D721Med (cell line): ENCODE results near the gene SLC6A17.

Experiments
- DNase-seq: peaks from one replicate; pipeline ENCODE4 v3.0.0; 2011; ENCODE audit warnings: low spot score; ENCODE audit not compliant: insufficient read length
- FAIRE-seq: peaks from 2 replicates; lab custom pipeline; 2011; peaks lifted over from hg19 to GRCh38; lab: Jason Lieb, UNC
- TF ChIP-seq, protein P1 (sequence below): IDR thresholded peaks from 2 replicates; pipeline ENCODE4 v1.5.1; 2012; ENCODE audit warnings: mild to moderate bottlenecking, control low read depth; ENCODE audit not compliant: insufficient read depth; ENCODE audit errors: missing control alignments

SLC6A17 gene

DNA sequence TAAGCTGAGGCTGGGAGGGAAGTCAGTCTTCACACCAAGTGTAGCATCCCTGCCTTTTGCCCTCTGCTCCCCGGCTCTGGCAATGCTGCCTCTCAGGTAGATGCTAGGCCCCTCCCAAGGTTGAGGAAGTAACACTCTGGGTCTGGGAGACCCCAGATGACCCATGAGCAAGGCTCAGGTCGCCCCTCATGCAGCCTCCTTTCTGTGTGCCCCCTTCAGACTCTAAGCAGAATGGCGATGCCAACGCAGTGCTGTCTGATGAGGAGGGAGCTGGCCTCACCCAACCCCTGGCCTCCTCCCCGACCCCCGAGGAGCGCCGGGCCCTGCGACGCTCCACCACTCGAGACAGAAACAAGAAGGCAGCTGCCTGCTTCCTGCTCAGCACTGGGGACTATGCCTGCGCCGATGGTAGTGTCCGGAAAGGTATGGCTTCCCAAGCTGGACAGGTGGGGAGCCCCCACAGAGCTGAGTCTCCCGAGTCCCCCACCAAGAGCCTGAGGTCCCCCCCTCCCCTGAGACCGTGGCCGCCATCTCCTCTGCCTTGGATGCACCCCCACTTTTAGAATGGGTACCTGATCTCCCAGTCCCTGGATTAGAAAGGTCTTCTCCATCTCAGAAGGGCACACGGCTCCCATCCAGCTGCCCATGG is 75.6 kb downstream of the SLC6A17 start:
- TF ChIP-seq, protein P1, sequence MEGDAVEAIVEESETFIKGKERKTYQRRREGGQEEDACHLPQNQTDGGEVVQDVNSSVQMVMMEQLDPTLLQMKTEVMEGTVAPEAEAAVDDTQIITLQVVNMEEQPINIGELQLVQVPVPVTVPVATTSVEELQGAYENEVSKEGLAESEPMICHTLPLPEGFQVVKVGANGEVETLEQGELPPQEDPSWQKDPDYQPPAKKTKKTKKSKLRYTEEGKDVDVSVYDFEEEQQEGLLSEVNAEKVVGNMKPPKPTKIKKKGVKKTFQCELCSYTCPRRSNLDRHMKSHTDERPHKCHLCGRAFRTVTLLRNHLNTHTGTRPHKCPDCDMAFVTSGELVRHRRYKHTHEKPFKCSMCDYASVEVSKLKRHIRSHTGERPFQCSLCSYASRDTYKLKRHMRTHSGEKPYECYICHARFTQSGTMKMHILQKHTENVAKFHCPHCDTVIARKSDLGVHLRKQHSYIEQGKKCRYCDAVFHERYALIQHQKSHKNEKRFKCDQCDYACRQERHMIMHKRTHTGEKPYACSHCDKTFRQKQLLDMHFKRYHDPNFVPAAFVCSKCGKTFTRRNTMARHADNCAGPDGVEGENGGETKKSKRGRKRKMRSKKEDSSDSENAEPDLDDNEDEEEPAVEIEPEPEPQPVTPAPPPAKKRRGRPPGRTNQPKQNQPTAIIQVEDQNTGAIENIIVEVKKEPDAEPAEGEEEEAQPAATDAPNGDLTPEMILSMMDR = no peak
- no peak for DNase-seq
- FAIRE-seq = no peak

DNA sequence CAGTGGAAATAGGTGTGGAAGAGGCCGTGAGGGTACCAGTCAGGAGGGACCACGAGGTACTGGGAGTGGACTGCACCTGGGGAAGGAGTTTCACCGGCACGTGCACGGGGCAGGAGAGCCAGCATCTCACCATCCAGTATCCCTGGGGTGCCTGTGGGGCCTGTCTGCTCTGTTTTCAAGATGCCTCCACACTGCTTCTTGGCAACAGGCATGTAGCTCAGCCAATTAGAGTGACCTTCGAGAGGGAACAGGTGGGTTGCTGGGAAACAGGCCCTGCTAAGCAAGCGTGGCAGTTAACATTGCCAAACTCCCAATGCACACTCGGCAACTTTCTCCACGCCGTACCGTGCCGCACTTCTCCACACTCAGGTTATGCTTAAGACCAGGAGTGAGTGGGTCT is 77.5 kb downstream of the SLC6A17 start:
- TF ChIP-seq, protein P1 = no peak
- FAIRE-seq (no peak), DNase-seq (no peak)

DNA sequence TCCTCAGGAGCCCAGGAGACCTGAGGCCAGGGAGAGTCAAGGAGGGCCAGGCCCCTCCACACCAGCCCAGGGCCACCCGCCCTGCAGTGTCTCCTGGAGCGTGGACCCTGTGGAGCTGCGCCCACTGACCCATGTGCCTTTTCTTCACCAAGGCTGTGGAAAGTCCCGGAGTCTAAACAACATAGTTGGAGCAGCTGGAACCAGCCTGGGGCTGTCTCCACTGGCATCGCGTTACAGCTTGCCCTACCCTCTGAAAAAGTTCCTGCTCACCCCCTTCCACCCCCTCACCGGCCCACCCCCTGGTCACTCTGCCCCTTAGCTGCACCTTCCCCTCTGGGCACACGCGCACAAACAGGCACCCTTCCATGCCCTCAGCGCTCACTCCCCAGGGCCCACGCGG is 78.1 kb downstream of the SLC6A17 start:
- TF ChIP-seq, protein P1 = no peak
- no peak for DNase-seq
- FAIRE-seq = no peak

- TF ChIP-seq, protein P1 = no peak
- DNase-seq (no peak), FAIRE-seq (no peak)
These were observed 78.6 kb downstream of the SLC6A17 start for GRCh38 chr1:110228869-110229268.

- DNase-seq (no peak), FAIRE-seq (no peak)
- TF ChIP-seq, protein P1 = no peak
These were observed 79.2 kb downstream of the SLC6A17 start for GRCh38 chr1:110229348-110230001.

GRCh38 chr1:110230381-110231199 is 80.3 kb downstream of the SLC6A17 start:
- DNase-seq = no peak
- FAIRE-seq = no peak
- TF ChIP-seq, protein P1 = no peak

- TF ChIP-seq, protein P1 = no peak
- FAIRE-seq (no peak), DNase-seq (no peak)
These were observed 83.6 kb downstream of the SLC6A17 start for GRCh38 chr1:110233861-110234260.
